Peyer's patch (tissue), 4 donors: ENCODE measurements around the gene BAHCC1.

Experiments used
- POLR2A ChIP-seq, 2 donors: fragments of 450-650 bp; IDR thresholded peaks; one replicate each; pipeline ENCODE4 v1.5.1; 2017; ENCODE audit warnings: antibody characterized with exemption in 2 of 2, mild to moderate bottlenecking in 2 of 2, moderate library complexity in 2 of 2
- TF ChIP-seq, protein P1 (sequence below), 6 experiments: fragments of 450-650 bp in 4 of 6; fragments of 200-600 bp in 2 of 6; sonication (generic) in 1 of 6; IDR thresholded peaks; one replicate each; pipeline ENCODE4 v1.5.1; 2017 to 2019; ENCODE audit warnings: antibody characterized with exemption in 6 of 6, mild to moderate bottlenecking in 3 of 6, moderate library complexity in 1 of 6

DNA sequence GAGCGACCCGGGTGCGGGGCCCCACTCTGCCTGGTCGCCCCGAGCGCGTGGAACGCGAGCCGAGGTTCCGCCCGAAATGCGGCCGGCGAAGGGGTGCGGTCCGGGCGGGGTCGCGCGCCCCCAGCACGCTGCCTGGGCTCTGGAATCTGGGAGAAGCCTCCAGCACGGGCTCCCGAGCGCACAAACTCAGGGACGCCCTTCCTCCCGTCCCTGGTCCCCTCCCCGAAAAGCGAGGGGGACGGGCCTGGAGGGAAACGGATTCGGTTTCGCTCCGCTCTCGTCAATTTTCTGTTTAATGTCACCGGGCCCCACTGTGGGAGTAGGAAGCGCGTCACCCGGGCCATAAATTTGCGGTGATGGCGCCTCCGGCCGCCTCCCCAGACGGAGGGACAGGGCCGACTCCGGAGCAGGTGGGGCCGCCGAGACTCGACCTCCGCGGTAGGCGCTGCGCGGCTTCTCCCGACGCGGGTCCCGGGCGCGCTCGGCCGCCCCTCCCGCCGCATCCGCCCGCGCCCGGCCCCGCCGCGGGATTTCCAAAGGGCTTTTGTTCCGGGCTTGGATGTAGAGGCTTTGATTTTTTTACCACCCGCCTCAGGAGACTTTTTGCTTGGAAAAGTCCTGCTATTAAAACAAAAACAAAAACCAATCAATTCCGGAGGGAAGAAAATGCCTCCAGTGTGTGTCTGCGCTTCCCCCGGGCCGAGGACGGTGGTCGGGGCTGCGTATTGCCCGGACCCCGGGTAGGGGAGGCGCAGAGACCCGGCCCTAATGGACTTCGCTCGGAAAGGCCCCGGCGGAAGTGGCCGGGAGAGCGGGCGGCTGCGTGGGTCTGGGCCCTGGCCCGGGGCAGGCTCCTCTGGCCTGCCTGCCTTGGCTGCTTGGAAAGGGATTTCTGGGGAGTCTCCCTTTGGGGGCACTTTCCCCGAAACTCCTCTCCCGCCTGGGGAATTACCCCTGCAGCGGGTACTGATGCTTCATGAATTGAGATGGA lies 7.9 kb upstream of the BAHCC1 start:
- peak in 1 of 2 donors; percentile 55 for TF ChIP-seq POLR2A (IDR thresholded peaks at IDR 0.05)
- TF ChIP-seq, protein P1, sequence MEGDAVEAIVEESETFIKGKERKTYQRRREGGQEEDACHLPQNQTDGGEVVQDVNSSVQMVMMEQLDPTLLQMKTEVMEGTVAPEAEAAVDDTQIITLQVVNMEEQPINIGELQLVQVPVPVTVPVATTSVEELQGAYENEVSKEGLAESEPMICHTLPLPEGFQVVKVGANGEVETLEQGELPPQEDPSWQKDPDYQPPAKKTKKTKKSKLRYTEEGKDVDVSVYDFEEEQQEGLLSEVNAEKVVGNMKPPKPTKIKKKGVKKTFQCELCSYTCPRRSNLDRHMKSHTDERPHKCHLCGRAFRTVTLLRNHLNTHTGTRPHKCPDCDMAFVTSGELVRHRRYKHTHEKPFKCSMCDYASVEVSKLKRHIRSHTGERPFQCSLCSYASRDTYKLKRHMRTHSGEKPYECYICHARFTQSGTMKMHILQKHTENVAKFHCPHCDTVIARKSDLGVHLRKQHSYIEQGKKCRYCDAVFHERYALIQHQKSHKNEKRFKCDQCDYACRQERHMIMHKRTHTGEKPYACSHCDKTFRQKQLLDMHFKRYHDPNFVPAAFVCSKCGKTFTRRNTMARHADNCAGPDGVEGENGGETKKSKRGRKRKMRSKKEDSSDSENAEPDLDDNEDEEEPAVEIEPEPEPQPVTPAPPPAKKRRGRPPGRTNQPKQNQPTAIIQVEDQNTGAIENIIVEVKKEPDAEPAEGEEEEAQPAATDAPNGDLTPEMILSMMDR (IDR thresholded peaks at IDR 0.05): no peak
